Breast epithelium (tissue), 3 donors: ENCODE measurements around the gene FADD.

Source experiments
- POLR2A ChIP-seq: fragments of 450-650 bp; IDR thresholded peaks from one replicate; pipeline ENCODE4 v1.6.1; 2016; ENCODE audit warnings: antibody characterized with exemption, mild to moderate bottlenecking, moderate library complexity
- POLR2AphosphoS5 ChIP-seq, 3 donors: sonication (generic); formaldehyde crosslinking; IDR thresholded peaks; one replicate each; pipeline ENCODE4 v1.6.1; 2017; ENCODE audit warnings: antibody characterized with exemption in 3 of 3
- TF ChIP-seq, protein P1 (sequence below), 3 donors: fragments of 450-650 bp; IDR thresholded peaks; one replicate each; pipeline ENCODE4 v1.5.1; 2016 to 2017; ENCODE audit warnings: antibody characterized with exemption in 3 of 3, mild to moderate bottlenecking in 3 of 3, moderate library complexity in 3 of 3

DNA sequence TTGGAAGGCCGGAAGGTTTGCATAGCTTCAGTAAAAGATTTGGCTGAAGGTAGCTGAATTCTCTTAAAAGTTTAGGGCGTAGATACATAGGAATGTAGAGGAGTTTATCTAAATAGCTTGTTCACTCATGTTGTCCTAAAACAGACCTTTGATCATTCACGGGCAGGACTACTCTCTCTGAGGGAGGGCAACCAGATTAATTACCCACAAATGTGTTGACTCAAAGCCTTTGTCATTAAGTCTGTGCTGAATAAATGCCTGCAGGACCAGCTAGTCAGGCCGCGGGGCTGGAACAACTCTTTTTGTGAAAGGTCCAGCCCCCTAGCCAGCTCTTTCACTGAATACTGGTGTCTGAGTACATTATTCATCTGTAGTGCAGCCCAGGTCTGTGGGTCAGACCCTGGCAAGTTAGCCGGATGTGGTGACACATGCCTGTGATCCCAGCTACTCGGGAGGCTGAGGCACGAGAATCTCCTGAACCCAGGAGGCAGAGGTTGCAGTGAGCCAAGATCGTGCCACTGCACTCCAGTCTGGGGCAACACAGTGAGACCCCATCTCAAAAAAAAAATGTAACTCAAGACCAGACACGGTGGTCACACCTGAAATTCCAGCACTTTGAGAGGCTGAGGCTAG lies 2.8 kb upstream of the FADD start:
- TF ChIP-seq, protein P1, sequence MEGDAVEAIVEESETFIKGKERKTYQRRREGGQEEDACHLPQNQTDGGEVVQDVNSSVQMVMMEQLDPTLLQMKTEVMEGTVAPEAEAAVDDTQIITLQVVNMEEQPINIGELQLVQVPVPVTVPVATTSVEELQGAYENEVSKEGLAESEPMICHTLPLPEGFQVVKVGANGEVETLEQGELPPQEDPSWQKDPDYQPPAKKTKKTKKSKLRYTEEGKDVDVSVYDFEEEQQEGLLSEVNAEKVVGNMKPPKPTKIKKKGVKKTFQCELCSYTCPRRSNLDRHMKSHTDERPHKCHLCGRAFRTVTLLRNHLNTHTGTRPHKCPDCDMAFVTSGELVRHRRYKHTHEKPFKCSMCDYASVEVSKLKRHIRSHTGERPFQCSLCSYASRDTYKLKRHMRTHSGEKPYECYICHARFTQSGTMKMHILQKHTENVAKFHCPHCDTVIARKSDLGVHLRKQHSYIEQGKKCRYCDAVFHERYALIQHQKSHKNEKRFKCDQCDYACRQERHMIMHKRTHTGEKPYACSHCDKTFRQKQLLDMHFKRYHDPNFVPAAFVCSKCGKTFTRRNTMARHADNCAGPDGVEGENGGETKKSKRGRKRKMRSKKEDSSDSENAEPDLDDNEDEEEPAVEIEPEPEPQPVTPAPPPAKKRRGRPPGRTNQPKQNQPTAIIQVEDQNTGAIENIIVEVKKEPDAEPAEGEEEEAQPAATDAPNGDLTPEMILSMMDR (IDR thresholded peaks at IDR 0.05): no peak
- no peak for TF ChIP-seq POLR2A
- no peak for TF ChIP-seq POLR2AphosphoS5 (IDR thresholded peaks at IDR 0.05)
